GM19455 (cell line): ENCODE results near the gene SULT4A1.
"Not testable (repeated sequence)": the region's sequence is repeated elsewhere in the genome, so short reads cannot be mapped to it uniquely, and the experiment has no call there.

Experiments
- ATAC-seq: cut with Tn5 transposase; IDR thresholded peaks from one replicate; pipeline ENCODE4 v1.9.1; 2021; ENCODE audit not compliant: unreplicated experiment

The SULT4A1 gene

DNA sequence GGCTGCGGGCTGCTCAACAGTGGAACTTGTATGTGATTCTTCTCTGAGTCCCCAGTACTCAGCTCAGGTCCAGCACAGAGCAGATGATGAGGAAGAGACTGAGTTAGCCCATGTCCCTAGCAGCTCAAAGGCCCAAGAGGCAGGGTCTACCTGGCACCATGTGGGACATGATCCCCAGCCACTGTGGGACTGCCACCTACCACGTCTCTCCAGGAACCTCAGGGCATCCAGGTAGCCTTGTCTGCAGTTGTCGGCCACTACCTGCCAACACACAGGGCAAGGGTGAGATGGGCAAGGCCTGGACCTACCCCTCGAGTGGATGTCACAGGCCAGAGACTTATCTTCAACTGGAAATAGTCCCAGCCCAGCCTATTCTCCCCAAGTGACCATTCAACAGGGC lies 25.1 kb upstream of the SULT4A1 start:
- no peak for ATAC-seq

DNA sequence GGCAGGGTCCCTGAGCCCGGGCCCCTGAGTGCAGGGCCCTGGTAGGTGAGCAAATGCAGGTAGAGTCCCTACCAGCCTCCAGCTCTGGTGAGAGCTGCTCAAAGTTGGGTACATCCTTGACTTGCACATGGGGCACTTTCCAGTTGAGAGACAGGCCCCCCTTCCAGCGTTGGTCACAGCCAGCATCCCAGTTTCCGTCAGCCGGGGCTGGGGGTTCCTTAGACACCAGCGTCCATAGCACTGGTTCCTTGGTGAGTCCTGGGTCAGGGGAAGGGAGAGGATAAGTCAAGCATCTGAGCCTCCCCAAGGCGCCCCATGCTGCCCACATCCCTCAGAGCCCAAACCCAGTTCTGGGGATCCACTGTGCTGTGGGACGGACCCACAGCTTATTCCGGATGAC lies 23.9 kb upstream of the SULT4A1 start:
- ATAC-seq, result no peak

DNA sequence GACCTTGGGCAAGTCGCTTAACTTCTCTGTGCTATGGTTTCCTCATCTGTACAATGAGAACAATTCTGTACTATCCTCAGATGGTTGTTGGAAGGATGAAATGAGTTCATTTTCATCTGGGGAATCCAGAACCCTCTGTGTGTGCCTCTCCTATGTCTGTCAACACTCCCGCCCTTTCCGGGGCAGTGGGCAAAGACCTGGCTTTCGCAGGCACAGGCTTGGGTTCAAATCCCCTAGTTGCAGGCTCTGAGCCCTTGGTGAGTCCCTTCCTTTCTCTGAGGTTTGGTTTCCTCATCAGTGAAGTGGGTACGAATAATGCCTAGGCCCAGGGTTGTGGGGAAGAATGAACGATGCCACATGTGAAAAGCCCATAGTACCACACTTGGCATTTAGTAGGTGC lies 23.5 kb upstream of the SULT4A1 start:
- ATAC-seq, result no peak

DNA sequence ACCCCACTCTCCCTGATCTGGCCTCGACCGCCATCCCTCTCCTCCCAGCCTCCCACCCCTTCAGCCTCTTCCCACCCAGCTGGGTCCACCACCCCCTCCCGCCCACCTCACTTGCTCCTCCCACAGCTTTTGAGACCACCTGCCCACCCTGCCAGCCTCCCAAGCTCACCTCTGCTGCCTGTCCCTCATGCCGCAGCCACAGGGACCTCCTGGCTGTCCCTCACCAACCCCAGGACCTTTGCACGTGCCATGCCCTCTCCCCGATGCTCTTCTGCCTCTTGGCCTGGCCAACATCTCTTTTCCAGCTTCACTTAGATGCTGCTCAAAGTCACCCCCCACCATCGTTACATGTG lies 23.0 kb upstream of the SULT4A1 start:
- no peak for ATAC-seq

- ATAC-seq, result peak; percentile 75
Observed at GRCh38 chr22:43884600-43885318, 22.4 kb upstream of the SULT4A1 start.

GRCh38 chr22:43883719-43884415 lies 21.6 kb upstream of the SULT4A1 start:
- no peak for ATAC-seq

GRCh38 chr22:43883012-43883661 lies 20.8 kb upstream of the SULT4A1 start:
- no peak for ATAC-seq

DNA sequence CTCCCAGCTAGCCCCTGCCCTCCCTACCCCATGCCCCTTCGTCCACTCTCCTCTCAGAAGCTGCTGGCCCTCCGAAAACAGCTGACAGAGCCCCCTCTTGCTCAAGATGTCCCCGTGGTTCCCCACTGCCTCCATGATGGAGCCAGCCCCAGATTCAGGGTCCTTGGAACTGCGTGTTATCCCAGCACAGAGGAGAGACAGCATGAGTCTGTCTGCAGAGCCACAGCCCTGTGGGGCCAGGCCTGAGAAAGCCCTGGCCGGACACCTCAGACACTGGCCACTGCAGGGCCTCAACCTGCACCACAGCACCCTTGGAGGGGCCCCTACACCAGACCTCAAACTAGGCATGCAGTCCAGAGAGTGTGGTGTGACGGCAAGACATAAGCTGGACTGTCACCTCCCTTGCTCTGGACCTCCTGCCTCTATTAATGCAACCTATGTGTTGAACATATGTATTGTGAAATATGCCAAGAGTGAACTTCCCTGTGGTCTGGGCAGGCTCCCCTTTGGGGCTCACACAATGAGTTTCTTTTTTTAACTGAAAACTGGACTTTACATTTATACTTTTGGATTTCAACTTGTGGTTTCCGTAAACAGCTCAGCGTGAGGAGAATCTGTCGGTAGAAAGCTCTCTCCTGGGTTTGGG lies 19.9 kb upstream of the SULT4A1 start:
- ATAC-seq, result no peak

- no peak for ATAC-seq
Observed at GRCh38 chr22:43881091-43882061, 19.1 kb upstream of the SULT4A1 start.

DNA sequence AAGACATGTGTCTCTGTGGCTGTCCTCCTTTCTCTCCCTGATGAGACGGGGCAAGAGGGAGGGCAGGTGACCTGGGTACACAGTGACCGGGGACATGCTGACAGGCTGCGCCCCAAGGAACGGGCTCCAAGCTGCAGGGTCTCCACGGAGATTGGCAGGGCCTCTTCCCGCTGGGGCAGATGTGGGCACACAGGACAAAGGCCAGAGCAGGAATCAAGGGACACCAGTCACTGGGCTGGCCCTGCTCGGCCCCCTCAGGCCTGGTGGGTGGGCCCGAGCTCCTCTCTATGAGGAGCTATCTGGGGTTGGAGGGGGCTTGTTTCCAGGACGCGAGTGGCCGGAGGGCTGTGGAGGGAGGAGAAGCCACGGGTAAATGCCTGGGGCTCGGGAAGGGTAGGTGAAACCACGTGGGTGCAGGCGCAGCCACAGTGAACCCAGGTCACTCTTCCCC lies 18.3 kb upstream of the SULT4A1 start:
- no peak for ATAC-seq

DNA sequence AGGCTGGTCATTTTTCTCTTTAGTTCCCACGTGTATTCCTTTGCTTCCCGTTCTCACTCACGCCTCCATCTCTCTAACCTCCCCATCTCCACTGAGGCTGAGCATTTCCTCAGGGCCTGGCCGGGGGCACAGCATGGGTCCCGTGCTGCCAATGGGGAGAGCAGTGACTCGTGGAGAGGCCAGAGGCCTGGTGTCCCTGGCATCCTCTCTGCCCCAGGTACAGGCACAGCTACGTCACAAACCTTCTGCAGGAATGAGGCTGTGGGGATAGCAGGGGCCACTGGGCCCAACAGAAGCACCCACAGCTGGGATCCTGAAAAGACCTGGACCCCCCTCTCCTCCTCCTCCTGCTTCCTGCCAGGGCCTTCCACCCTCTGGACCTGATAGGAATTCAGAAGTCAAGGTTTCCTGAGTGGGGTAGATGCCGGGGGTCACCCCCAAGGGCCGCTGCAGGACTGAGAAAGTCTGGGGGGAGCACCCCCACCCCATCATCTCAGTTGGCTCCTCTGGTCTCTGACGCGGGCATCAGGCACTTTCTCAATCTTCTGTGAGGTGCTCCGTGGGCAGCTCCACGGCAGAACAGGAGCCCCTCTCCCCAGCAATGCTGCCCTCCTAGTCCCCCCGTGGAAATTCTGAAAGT lies 17.7 kb upstream of the SULT4A1 start:
- ATAC-seq, result no peak

DNA sequence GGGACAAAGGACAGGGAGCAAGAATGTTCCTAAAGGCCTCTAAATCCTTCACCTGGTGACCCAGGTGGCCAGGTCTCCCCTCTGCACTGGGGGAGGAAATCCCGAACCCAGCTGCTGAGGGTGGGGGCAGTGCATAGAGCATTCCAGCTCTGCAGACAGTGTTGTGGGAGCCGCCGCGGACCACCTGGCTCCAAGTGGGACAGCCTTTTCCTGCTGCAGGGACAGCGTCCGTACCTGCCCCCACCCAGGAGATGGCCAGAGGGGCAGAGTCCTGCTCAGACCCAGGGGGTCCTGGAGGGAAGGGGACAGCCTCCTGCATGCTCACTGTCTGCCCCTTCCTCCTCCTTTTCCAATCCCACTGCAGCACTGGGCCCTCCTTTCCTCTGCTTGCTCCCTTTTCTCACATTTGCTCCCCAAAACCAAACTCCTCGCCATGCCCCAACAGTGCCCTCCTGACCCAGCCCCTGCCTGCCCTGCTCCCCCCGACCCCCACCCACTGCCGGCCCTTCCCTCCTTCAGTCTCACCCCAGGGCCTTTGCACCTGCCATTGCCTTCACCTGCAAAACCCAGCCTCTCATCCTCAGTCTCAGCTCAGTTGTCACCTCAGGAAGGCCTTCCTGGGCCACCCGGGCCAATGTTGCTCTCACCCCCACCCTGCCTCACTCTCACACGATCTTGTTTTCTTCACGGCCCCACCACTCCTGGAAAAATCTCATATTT lies 16.7 kb upstream of the SULT4A1 start:
- no peak for ATAC-seq

DNA sequence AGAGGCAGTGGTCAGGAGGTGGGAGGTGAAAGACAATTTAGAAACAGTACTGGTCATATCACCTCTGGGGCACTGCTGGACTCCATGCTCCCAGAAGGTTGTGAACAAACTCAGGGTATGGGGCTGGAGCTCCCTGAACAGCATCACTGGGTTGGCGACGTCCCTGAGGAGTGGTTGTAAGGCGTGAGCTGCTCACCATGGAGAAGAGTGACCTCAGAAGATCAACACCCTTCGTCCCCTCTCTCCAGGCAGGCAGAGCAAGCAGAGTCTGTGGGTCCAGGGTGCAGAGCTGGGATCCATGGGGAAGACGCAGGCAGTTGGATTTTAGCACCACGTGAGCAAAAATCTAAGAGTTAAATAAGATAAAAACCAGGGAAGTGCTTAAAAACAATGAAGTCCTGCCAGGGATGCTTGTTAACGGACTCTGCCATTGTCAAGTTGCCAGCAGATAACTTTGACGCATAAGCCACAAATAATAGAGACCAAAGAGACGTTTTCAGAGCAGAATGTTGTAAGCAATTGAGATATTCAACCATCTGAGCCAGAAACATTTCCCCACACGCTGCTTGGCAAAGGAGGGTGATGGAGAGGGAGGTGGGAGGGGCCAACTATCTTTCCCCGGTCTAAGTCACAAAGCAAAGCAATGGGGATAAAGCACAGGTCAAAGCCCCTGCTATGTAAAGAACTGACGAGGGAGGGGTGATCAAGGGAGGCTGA lies 15.9 kb upstream of the SULT4A1 start:
- no peak for ATAC-seq

- ATAC-seq, result no peak
Observed at GRCh38 chr22:43876866-43877509, 14.7 kb upstream of the SULT4A1 start.

GRCh38 chr22:43869799-43870198 lies 7.5 kb upstream of the SULT4A1 start:
- ATAC-seq, result no peak

GRCh38 chr22:43869001-43869400 lies 6.7 kb upstream of the SULT4A1 start:
- not testable (repeated sequence) for ATAC-seq

DNA sequence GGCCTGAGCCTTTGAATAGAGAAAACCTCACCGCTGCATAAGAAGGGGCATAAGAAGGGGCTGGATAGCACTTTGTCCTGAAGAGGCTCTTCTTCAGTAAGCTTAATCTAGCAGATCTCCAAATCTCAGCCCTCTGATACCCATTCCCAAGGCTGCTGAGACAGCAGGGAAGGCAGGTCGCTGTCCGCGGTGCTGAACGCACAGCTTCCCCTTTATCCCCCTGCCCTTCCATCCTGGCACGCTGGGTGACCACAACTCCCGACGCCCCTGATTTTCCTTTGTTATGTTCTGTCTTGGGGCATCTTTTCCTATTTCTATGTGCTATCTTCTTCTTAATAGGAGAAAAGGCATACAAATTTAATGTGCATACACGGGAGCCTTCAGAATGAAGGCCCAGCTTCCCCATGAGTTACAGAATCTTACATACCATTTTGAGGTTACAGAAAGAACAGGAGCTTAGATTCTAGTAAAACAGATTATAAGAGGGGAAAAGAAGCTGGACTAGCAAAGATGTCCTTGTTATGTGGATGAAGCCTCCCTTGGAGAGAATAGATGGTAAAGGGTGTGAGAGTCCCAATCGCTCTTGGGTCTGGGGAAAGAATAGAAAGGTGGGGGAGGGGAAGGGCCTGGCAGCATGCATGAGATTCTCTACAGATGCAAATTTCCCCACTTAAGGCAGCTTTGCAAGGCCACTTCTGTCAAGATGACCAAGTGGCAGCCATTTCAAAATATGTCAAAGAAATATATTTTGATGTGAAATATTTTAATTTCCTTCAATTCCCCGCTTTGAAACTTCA lies 5.7 kb upstream of the SULT4A1 start:
- ATAC-seq, result no peak

DNA sequence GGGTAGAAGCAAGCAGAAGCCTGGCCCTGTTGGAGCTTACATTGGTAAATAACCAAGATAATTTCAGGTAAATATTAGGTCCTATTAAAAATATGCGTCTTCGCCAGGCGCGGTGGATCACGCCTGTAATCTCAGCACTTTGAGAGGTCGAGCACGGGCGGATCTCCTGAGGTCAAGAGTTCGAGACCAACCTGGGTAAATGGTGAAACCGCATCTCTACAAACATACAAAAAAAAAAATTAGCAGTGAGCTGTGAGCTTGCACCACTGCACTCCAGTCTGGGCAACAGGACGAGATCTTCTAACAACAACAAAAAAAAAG lies 529 bp upstream of the SULT4A1 start:
- no peak for ATAC-seq
